HEK293 (cell line): Measurements from ENCODE around the gene CBR4.

Source experiments
- GLIS1 ChIP-seq: fragments of 450-650 bp; formaldehyde crosslinking; IDR thresholded peaks from 2 replicates; pipeline ENCODE4 v1.5.1; 2016; ENCODE audit warnings: missing biosample characterization, missing genetic modification characterization
- OSR2 ChIP-seq: fragments of 450-650 bp; formaldehyde crosslinking; IDR thresholded peaks from 2 replicates; pipeline ENCODE4 v1.5.1; 2016; ENCODE audit warnings: missing biosample characterization, missing genetic modification characterization
- OVOL3 ChIP-seq: fragments of 450-650 bp; formaldehyde crosslinking; IDR thresholded peaks from 2 replicates; pipeline ENCODE4 v1.5.1; 2016; ENCODE audit warnings: missing biosample characterization, missing genetic modification characterization
- ZBTB17 ChIP-seq: fragments of 450-650 bp; formaldehyde crosslinking; IDR thresholded peaks from 2 replicates; pipeline ENCODE4 v1.5.1; 2016; ENCODE audit warnings: missing biosample characterization, missing genetic modification characterization
- ZEB2 ChIP-seq: fragments of 450-650 bp; formaldehyde crosslinking; IDR thresholded peaks from 2 replicates; pipeline ENCODE4 v1.5.1; 2016; ENCODE audit warnings: missing biosample characterization, missing genetic modification characterization
- ZIC2 ChIP-seq: fragments of 450-650 bp; formaldehyde crosslinking; IDR thresholded peaks from 2 replicates; pipeline ENCODE4 v1.5.1; 2016; ENCODE audit warnings: missing biosample characterization, missing genetic modification characterization
- ZNF146 ChIP-seq: fragments of 450-650 bp; formaldehyde crosslinking; IDR thresholded peaks from 2 replicates; pipeline ENCODE4 v1.5.1; 2016; ENCODE audit warnings: missing biosample characterization, missing genetic modification characterization
- ZNF16 ChIP-seq: fragments of 450-650 bp; formaldehyde crosslinking; IDR thresholded peaks from 2 replicates; pipeline ENCODE4 v1.5.1; 2016; ENCODE audit warnings: low read depth, missing biosample characterization, missing genetic modification characterization
- ZNF169 ChIP-seq: fragments of 450-650 bp; formaldehyde crosslinking; IDR thresholded peaks from 2 replicates; pipeline ENCODE4 v1.5.1; 2016; ENCODE audit warnings: missing biosample characterization, missing genetic modification characterization
- ZNF24 ChIP-seq: fragments of 450-650 bp; formaldehyde crosslinking; IDR thresholded peaks from 2 replicates; pipeline ENCODE4 v1.5.1; 2016; ENCODE audit warnings: missing biosample characterization, missing genetic modification characterization
- ZNF274 ChIP-seq, 2 experiments: fragments of 200-500 bp in 1 of 2; fragments of 450-650 bp in 1 of 2; sonication (Bioruptor generic) in 1 of 2; formaldehyde crosslinking in 1 of 2; IDR thresholded peaks; 2 replicates each; pipeline versions ENCODE4 v1.5.1 to v1.6.1; 2014 to 2016; ENCODE audit warnings: borderline replicate concordance in 1 of 2, inconsistent platforms in 1 of 2, low read length in 1 of 2, missing biosample characterization in 1 of 2, missing genetic modification characterization in 1 of 2
- ZNF366 ChIP-seq: fragments of 450-650 bp; formaldehyde crosslinking; conservative IDR thresholded peaks from 2 replicates; pipeline ENCODE4 v1.5.1; 2016; ENCODE audit warnings: missing biosample characterization, missing genetic modification characterization
- ZNF404 ChIP-seq: fragments of 450-650 bp; formaldehyde crosslinking; IDR thresholded peaks from 2 replicates; pipeline ENCODE4 v1.5.1; 2017; ENCODE audit warnings: missing biosample characterization, missing genetic modification characterization
- ZNF48 ChIP-seq: fragments of 450-650 bp; formaldehyde crosslinking; IDR thresholded peaks from 2 replicates; pipeline ENCODE4 v1.5.1; 2016; ENCODE audit warnings: missing biosample characterization, missing genetic modification characterization
- ZNF596 ChIP-seq: fragments of 450-650 bp; IDR thresholded peaks from 2 replicates; pipeline ENCODE4 v1.5.0; 2018; ENCODE audit warnings: missing biosample characterization, mild to moderate bottlenecking, missing genetic modification characterization, moderate library complexity
- ZNF600 ChIP-seq: fragments of 450-650 bp; formaldehyde crosslinking; IDR thresholded peaks from 2 replicates; pipeline ENCODE4 v1.5.1; 2016; ENCODE audit warnings: missing biosample characterization, missing genetic modification characterization
- ZNF664 ChIP-seq: fragments of 450-650 bp; formaldehyde crosslinking; IDR thresholded peaks from 2 replicates; pipeline ENCODE4 v1.5.1; 2016; ENCODE audit warnings: missing biosample characterization, missing genetic modification characterization
- ZNF707 ChIP-seq: fragments of 450-650 bp; formaldehyde crosslinking; IDR thresholded peaks from 2 replicates; pipeline ENCODE4 v1.5.1; 2016; ENCODE audit warnings: missing biosample characterization, missing genetic modification characterization
- ZXDB ChIP-seq: fragments of 450-650 bp; formaldehyde crosslinking; IDR thresholded peaks from 2 replicates; pipeline ENCODE4 v1.5.1; 2016; ENCODE audit warnings: missing biosample characterization, missing genetic modification characterization
- TF ChIP-seq, protein P1 (sequence below): fragments of 450-650 bp; formaldehyde crosslinking; IDR thresholded peaks from 2 replicates; pipeline ENCODE4 v1.5.1; 2016; ENCODE audit warnings: missing biosample characterization, missing genetic modification characterization
- TF ChIP-seq, protein P2 (sequence below): fragments of 450-650 bp; formaldehyde crosslinking; IDR thresholded peaks from 2 replicates; pipeline ENCODE4 v1.5.1; 2016; ENCODE audit warnings: missing biosample characterization, missing genetic modification characterization
- TF ChIP-seq, protein P3 (sequence below): fragments of 450-650 bp; formaldehyde crosslinking; IDR thresholded peaks from 2 replicates; pipeline ENCODE4 v1.5.1; 2016; ENCODE audit warnings: missing biosample characterization, missing genetic modification characterization
- TF ChIP-seq, protein P4 (sequence below): fragments of 450-650 bp; formaldehyde crosslinking; IDR thresholded peaks from 2 replicates; pipeline ENCODE4 v1.5.1; 2017; ENCODE audit warnings: missing biosample characterization, missing genetic modification characterization
- TF ChIP-seq, protein P5 (sequence below): fragments of 450-650 bp; formaldehyde crosslinking; IDR thresholded peaks from 2 replicates; pipeline ENCODE4 v1.5.1; 2017; ENCODE audit warnings: missing biosample characterization, missing genetic modification characterization
- TF ChIP-seq, protein P6 (sequence below): fragments of 450-650 bp; formaldehyde crosslinking; IDR thresholded peaks from 2 replicates; pipeline ENCODE4 v1.5.1; 2016; ENCODE audit warnings: missing biosample characterization, missing genetic modification characterization

Gene CBR4

DNA sequence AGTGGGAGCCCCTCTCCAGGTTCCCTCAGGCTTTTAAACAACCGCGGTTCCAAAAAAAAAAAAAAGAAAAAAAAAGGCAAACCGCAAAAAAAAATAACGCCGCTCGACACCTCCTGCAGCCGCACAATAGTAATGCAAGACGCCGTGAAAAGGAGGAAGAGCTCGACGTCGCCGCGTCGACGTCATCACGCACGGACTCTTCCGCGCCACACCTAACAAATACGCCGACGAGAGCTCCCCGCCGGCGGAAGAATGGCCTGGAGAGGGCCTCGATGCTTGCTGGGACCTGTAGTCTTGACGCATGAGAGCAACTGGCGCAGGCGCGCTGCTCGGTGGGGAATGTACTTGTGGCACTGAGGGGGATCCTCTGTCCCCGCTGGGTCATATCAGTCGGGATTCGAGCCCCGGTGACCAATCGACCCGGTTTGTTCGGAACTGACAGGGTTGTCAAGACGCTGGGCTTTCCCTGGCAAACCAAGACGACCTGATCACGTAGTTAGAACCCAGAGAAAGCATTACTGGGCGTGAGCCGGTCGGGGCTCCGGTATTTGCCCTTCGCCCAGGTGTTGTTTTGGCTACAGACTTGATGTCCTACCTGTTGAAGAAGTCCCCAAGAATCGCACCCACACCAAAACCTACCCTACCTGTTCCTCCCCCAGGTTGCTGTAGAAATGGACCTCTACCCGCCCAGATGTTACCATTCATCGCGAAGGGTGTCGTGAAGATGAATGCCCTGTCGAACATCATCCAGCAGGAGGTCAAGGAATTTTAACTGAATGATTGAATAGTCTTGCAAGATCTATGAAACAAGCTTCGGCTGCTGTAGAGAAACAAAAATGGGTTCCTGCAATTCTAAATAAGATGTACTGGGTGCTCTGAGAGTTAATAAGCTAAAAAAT, at the start of gene CBR4 (continued):
- peak; percentile 62; the same call in 1 of the 2 replicates for TF ChIP-seq GLIS1 (tag by site-specific recombination)
- no peak for TF ChIP-seq ZNF664 (tag by site-specific recombination)
- peak; percentile 21; the same call in 1 of the 2 replicates for TF ChIP-seq ZNF600 (tag by site-specific recombination)
- peak; percentile 65 for TF ChIP-seq ZBTB17
- TF ChIP-seq, protein P1, sequence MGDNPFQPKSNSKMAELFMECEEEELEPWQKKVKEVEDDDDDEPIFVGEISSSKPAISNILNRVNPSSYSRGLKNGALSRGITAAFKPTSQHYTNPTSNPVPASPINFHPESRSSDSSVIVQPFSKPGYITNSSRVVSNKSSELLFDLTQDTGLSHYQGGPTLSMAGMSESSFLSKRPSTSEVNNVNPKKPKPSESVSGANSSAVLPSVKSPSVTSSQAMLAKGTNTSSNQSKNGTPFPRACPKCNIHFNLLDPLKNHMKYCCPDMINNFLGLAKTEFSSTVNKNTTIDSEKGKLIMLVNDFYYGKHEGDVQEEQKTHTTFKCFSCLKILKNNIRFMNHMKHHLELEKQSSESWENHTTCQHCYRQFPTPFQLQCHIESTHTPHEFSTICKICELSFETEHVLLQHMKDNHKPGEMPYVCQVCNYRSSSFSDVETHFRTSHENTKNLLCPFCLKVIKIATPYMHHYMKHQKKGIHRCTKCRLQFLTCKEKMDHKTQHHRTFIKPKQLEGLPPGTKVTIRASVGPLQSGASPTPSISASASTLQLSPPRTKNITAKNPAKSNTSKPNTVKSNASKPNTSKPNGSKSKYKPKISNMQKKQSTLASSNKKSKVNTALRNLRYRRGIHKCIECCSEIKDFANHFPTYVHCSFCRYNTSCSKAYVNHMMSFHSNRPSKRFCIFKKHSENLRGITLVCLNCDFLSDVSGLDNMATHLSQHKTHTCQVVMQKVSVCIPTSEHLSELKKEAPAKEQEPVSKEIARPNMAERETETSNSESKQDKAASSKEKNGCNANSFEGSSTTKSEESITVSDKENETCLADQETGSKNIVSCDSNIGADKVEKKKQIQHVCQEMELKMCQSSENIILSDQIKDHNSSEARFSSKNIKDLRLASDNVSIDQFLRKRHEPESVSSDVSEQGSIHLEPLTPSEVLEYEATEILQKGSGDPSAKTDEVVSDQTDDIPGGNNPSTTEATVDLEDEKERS, result no peak
- TF ChIP-seq ZNF48, result no peak
- TF ChIP-seq ZNF404 (tag by site-specific recombination), result no peak
- no peak for TF ChIP-seq ZEB2
- no peak for TF ChIP-seq ZNF24 (tag by site-specific recombination)
- TF ChIP-seq ZNF596 (tag by site-specific recombination), result no peak
- TF ChIP-seq ZNF707 (tag by site-specific recombination), result no peak
- TF ChIP-seq, protein P2, sequence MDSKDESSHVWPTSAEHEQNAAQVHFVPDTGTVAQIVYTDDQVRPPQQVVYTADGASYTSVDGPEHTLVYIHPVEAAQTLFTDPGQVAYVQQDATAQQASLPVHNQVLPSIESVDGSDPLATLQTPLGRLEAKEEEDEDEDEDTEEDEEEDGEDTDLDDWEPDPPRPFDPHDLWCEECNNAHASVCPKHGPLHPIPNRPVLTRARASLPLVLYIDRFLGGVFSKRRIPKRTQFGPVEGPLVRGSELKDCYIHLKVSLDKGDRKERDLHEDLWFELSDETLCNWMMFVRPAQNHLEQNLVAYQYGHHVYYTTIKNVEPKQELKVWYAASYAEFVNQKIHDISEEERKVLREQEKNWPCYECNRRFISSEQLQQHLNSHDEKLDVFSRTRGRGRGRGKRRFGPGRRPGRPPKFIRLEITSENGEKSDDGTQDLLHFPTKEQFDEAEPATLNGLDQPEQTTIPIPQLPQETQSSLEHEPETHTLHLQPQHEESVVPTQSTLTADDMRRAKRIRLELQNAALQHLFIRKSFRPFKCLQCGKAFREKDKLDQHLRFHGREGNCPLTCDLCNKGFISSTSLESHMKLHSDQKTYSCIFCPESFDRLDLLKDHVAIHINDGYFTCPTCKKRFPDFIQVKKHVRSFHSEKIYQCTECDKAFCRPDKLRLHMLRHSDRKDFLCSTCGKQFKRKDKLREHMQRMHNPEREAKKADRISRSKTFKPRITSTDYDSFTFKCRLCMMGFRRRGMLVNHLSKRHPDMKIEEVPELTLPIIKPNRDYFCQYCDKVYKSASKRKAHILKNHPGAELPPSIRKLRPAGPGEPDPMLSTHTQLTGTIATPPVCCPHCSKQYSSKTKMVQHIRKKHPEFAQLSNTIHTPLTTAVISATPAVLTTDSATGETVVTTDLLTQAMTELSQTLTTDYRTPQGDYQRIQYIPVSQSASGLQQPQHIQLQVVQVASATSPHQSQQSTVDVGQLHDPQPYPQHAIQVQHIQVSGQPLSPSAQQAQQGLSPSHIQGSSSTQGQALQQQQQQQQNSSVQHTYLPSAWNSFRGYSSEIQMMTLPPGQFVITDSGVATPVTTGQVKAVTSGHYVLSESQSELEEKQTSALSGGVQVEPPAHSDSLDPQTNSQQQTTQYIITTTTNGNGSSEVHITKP (tag by site-specific recombination), result peak; percentile 85
- TF ChIP-seq, protein P3, sequence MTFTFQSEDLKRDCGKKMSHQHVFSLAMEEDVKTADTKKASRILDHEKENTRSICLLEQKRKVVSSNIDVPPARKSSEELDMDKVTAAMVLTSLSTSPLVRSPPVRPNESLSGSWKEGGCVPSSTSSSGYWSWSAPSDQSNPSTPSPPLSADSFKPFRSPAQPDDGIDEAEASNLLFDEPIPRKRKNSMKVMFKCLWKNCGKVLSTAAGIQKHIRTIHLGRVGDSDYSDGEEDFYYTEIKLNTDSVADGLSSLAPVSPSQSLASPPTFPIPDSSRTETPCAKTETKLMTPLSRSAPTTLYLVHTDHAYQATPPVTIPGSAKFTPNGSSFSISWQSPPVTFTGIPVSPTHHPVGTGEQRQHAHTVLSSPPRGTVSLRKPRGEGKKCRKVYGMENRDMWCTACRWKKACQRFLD (tag by site-specific recombination), result no peak
- peak; percentile 74 for TF ChIP-seq ZNF366 (tag by site-specific recombination)
- no peak for TF ChIP-seq ZNF16 (tag by site-specific recombination)
- 0 out of 2 replicates have a peak, but pooled peaks have one; percentile 27 for TF ChIP-seq OVOL3 (tag by site-specific recombination)
- TF ChIP-seq ZXDB (tag by site-specific recombination), result 0 out of 2 replicates have a peak, but pooled peaks have one; percentile 17
- TF ChIP-seq, protein P4, sequence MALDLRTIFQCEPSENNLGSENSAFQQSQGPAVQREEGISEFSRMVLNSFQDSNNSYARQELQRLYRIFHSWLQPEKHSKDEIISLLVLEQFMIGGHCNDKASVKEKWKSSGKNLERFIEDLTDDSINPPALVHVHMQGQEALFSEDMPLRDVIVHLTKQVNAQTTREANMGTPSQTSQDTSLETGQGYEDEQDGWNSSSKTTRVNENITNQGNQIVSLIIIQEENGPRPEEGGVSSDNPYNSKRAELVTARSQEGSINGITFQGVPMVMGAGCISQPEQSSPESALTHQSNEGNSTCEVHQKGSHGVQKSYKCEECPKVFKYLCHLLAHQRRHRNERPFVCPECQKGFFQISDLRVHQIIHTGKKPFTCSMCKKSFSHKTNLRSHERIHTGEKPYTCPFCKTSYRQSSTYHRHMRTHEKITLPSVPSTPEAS (tag by site-specific recombination), result no peak
- TF ChIP-seq ZNF146 (tag by site-specific recombination), result no peak
- TF ChIP-seq, protein P5, sequence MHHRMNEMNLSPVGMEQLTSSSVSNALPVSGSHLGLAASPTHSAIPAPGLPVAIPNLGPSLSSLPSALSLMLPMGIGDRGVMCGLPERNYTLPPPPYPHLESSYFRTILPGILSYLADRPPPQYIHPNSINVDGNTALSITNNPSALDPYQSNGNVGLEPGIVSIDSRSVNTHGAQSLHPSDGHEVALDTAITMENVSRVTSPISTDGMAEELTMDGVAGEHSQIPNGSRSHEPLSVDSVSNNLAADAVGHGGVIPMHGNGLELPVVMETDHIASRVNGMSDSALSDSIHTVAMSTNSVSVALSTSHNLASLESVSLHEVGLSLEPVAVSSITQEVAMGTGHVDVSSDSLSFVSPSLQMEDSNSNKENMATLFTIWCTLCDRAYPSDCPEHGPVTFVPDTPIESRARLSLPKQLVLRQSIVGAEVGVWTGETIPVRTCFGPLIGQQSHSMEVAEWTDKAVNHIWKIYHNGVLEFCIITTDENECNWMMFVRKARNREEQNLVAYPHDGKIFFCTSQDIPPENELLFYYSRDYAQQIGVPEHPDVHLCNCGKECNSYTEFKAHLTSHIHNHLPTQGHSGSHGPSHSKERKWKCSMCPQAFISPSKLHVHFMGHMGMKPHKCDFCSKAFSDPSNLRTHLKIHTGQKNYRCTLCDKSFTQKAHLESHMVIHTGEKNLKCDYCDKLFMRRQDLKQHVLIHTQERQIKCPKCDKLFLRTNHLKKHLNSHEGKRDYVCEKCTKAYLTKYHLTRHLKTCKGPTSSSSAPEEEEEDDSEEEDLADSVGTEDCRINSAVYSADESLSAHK, result no peak
- peak; percentile 77 for TF ChIP-seq ZIC2
- TF ChIP-seq ZNF274 (IDR thresholded peaks at IDR 0.05; ENCODE audit: low read length), result no peak
- TF ChIP-seq ZNF274 (tag by site-specific recombination; IDR thresholded peaks at IDR 0.05; ENCODE audit: borderline replicate concordance), result no peak
- TF ChIP-seq OSR2 (tag by site-specific recombination), result no peak
- TF ChIP-seq, protein P6, sequence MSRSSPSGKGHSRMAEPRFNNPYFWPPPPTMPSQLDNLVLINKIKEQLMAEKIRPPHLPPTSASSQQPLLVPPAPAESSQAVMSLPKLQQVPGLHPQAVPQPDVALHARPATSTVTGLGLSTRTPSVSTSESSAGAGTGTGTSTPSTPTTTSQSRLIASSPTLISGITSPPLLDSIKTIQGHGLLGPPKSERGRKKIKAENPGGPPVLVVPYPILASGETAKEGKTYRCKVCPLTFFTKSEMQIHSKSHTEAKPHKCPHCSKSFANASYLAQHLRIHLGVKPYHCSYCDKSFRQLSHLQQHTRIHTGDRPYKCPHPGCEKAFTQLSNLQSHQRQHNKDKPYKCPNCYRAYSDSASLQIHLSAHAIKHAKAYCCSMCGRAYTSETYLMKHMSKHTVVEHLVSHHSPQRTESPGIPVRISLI (tag by site-specific recombination), result peak; percentile 98
- TF ChIP-seq ZNF169 (tag by site-specific recombination), result no peak
